HepG2 (cell line): ENCODE data around the gene ABCC12. TPM values are rescaled to one million over a fixed set of nuclear protein-coding genes. Genes with fewer than 3 reads are reported as not detected.

Source experiments
- CENPT ChIP-seq: sonication (generic); formaldehyde crosslinking; IDR thresholded peaks from 2 replicates; pipeline ENCODE4 v1.8.0; 2022; ENCODE audit warnings: low read depth, mild to moderate bottlenecking, moderate library complexity, missing genetic modification reagents
- FUBP1 ChIP-seq: sonication (generic); formaldehyde crosslinking; IDR thresholded peaks from 2 replicates; pipeline ENCODE4 v1.5.1; 2020; ENCODE audit warnings: missing genetic modification reagents, mild to moderate bottlenecking, borderline replicate concordance
- HOXA9 ChIP-seq: sonication (generic); formaldehyde crosslinking; IDR thresholded peaks from 2 replicates; pipeline ENCODE4 v1.8.1; 2022; ENCODE audit warnings: missing genetic modification reagents, mild to moderate bottlenecking, moderate library complexity, borderline replicate concordance
- NFIB ChIP-seq: sonication (generic); formaldehyde crosslinking; IDR thresholded peaks from 2 replicates; pipeline ENCODE4 v1.9.0; 2021; ENCODE audit warnings: missing genetic modification reagents, mild to moderate bottlenecking, borderline replicate concordance
- NR1H2 ChIP-seq: sonication (generic); formaldehyde crosslinking; IDR thresholded peaks from 2 replicates; pipeline ENCODE4 v1.8.1; 2022; ENCODE audit warnings: low read depth, missing genetic modification reagents, borderline replicate concordance
- TAF1 ChIP-seq: sonication (generic); formaldehyde crosslinking; IDR thresholded peaks from 2 replicates; pipeline ENCODE4 v1.4.0; 2020; ENCODE audit warnings: missing genetic modification reagents
- YEATS2 ChIP-seq: sonication (generic); formaldehyde crosslinking; IDR thresholded peaks from 2 replicates; pipeline ENCODE4 v1.4.0; 2020; ENCODE audit warnings: missing genetic modification reagents, borderline replicate concordance
- ZNF3 ChIP-seq: IDR thresholded peaks from 2 replicates; pipeline ENCODE4 v1.7.0; 2017; ENCODE audit warnings: inconsistent platforms
- ZNF329 ChIP-seq: sonication (generic); formaldehyde crosslinking; IDR thresholded peaks from 2 replicates; pipeline ENCODE4 v1.9.0; 2021; ENCODE audit warnings: low read depth, mild to moderate bottlenecking, missing genetic modification reagents
- ZNF629 ChIP-seq: sonication (generic); formaldehyde crosslinking; conservative IDR thresholded peaks from 2 replicates; pipeline ENCODE4 v1.5.0; 2020; ENCODE audit warnings: missing genetic modification reagents
- ZNF768 ChIP-seq: sonication (generic); formaldehyde crosslinking; IDR thresholded peaks from 2 replicates; pipeline ENCODE4 v1.4.0; 2020; ENCODE audit warnings: missing genetic modification reagents
- ZNF770 ChIP-seq: sonication (generic); formaldehyde crosslinking; IDR thresholded peaks from 2 replicates; pipeline ENCODE4 v1.5.0; 2020; ENCODE audit warnings: mild to moderate bottlenecking, missing genetic modification reagents
- ZSCAN20 ChIP-seq: sonication (generic); formaldehyde crosslinking; IDR thresholded peaks from 2 replicates; pipeline ENCODE4 v1.4.0; 2020; ENCODE audit warnings: missing genetic modification reagents, mild to moderate bottlenecking, borderline replicate concordance
- polyA plus RNA-seq, 8 experiments: library from polyadenylated mRNA; depleted of rRNA in 3 of 8; stranded (reverse) in 7 of 8; unstranded in 1 of 8; fragments of >200 nt; fragmentation: Illumina TruSeq in 4 of 8; extraction: Trizol in 4 of 8; gene quantifications; 2 replicates each; pipeline versions ENCODE4 v1.2.1 to v1.2.3, GENCODE V29; 2011 to 2016; ENCODE audit warnings: low read depth in 4 of 8, missing spikeins in 1 of 8, mixed read lengths in 1 of 8; ENCODE audit not compliant: insufficient read depth in 1 of 8
- total RNA-seq, 5 experiments: library from RNA; depleted of rRNA; stranded (reverse); fragments of >200 nt; fragmentation: Illumina TruSeq; extraction: Trizol; gene quantifications; 2 replicates each; pipeline ENCODE4 v1.2.3, GENCODE V29; 2016; ENCODE audit warnings: low read depth in 1 of 5
- TF ChIP-seq, protein P1 (sequence below): sonication (generic); formaldehyde crosslinking; conservative IDR thresholded peaks from 2 replicates; pipeline ENCODE4 v1.8.1; 2023; ENCODE audit warnings: missing genetic modification reagents
- TF ChIP-seq, protein P2 (sequence below): sonication (generic); formaldehyde crosslinking; IDR thresholded peaks from 2 replicates; pipeline ENCODE4 v1.8.0; 2022; ENCODE audit warnings: mild to moderate bottlenecking, missing genetic modification reagents, borderline replicate concordance
- TF ChIP-seq, protein P3 (sequence below): sonication (generic); formaldehyde crosslinking; IDR thresholded peaks from 2 replicates; pipeline ENCODE4 v1.9.0; 2021; ENCODE audit warnings: missing genetic modification reagents, mild to moderate bottlenecking, borderline replicate concordance
- TF ChIP-seq, protein P4 (sequence below): IDR thresholded peaks from 2 replicates; pipeline ENCODE4 v1.6.1; 2016; ENCODE audit warnings: mild to moderate bottlenecking

ABCC12 gene
- total and polyA plus RNA-seq, 2 of the 13 experiments (the other 11 are each of a cell fraction or from before 2014, with no cell fraction given), result not detected

DNA sequence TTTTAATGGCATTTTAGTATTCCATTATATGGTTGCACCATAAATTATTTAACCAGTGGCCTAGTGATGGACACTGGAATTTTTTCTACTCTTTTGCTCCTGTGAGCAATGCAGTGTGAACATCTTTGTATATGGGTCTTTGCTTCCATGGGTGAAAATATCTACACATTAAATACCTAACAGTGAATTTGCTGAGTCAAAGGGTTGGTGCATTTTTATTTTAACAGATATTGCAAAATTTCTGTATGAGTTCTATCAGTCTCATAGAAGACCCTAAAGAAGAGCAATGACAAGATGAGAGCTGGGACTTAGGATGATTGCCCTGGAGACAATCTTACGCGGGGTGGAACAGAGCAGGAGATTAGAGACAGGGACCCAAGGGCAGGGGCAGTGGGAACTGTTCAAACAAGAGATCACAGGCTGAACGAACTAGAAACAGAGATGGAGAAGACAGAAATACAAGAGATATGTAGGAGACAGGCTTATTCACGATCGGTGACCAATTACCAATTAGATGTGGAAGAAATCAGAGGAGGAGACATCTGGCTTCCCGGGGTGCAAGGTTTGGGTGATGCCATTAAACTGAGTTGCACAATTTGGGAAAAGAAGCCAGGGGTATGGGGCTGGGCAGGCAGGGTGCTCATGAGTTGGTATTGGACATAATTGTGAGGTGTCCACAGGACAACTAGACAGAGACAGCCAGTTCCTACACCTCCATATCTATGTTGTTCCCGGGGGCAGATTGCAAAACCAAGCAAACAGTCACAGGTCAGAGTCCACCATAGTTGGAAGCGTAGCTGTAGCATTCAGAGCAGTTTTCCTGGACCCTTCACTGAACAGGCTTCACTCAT lies 48.4 kb upstream of the ABCC12 start (continued):
- TF ChIP-seq ZSCAN20 (CRISPR knock-in tag), result no peak; the same call in 1 of the 2 replicates
- no peak for TF ChIP-seq ZNF329 (CRISPR knock-in tag)
- TF ChIP-seq, protein P1, sequence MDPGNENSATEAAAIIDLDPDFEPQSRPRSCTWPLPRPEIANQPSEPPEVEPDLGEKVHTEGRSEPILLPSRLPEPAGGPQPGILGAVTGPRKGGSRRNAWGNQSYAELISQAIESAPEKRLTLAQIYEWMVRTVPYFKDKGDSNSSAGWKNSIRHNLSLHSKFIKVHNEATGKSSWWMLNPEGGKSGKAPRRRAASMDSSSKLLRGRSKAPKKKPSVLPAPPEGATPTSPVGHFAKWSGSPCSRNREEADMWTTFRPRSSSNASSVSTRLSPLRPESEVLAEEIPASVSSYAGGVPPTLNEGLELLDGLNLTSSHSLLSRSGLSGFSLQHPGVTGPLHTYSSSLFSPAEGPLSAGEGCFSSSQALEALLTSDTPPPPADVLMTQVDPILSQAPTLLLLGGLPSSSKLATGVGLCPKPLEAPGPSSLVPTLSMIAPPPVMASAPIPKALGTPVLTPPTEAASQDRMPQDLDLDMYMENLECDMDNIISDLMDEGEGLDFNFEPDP (CRISPR knock-in tag), result 0 out of 2 replicates have a peak, but pooled peaks have one; percentile 87
- no peak; the same call in 1 of the 2 replicates for TF ChIP-seq ZNF770 (CRISPR knock-in tag)
- TF ChIP-seq TAF1, result peak; percentile 51; the same call in 1 of the 2 replicates
- TF ChIP-seq, protein P2, sequence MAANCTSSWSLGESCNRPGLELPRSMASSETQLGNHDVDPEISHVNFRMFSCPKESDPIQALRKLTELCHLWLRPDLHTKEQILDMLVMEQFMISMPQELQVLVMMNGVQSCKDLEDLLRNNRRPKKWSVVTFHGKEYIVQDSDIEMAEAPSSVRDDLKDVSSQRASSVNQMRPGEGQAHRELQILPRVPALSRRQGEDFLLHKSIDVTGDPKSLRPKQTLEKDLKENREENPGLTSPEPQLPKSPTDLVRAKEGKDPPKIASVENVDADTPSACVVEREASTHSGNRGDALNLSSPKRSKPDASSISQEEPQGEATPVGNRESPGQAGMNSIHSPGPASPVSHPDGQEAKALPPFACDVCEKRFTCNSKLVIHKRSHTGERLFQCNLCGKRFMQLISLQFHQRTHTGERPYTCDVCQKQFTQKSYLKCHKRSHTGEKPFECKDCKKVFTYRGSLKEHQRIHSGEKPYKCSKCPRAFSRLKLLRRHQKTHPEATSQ, result peak; percentile 55; the same call in 1 of the 2 replicates
- TF ChIP-seq NR1H2 (CRISPR knock-in tag), result no peak
- TF ChIP-seq ZNF768, result no peak; the same call in 1 of the 2 replicates
- TF ChIP-seq ZNF629 (CRISPR knock-in tag), result peak; percentile 60; the same call in 1 of the 2 replicates
- TF ChIP-seq ZNF3 (CRISPR knock-in tag), result peak; percentile 79; the same call in 1 of the 2 replicates
- no peak for TF ChIP-seq HOXA9 (CRISPR knock-in tag)
- no peak for TF ChIP-seq NFIB (CRISPR knock-in tag)
- TF ChIP-seq, protein P3, sequence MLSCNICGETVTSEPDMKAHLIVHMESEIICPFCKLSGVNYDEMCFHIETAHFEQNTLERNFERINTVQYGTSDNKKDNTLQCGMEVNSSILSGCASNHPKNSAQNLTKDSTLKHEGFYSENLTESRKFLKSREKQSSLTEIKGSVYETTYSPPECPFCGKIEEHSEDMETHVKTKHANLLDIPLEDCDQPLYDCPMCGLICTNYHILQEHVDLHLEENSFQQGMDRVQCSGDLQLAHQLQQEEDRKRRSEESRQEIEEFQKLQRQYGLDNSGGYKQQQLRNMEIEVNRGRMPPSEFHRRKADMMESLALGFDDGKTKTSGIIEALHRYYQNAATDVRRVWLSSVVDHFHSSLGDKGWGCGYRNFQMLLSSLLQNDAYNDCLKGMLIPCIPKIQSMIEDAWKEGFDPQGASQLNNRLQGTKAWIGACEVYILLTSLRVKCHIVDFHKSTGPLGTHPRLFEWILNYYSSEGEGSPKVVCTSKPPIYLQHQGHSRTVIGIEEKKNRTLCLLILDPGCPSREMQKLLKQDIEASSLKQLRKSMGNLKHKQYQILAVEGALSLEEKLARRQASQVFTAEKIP (CRISPR knock-in tag), result no peak
- TF ChIP-seq CENPT (CRISPR knock-in tag), result 0 out of 2 replicates have a peak, but pooled peaks have one; percentile 45
- TF ChIP-seq FUBP1 (CRISPR knock-in tag), result no peak; the same call in 1 of the 2 replicates
- peak; percentile 75; the same call in 1 of the 2 replicates for TF ChIP-seq YEATS2 (CRISPR knock-in tag)
- TF ChIP-seq, protein P4, sequence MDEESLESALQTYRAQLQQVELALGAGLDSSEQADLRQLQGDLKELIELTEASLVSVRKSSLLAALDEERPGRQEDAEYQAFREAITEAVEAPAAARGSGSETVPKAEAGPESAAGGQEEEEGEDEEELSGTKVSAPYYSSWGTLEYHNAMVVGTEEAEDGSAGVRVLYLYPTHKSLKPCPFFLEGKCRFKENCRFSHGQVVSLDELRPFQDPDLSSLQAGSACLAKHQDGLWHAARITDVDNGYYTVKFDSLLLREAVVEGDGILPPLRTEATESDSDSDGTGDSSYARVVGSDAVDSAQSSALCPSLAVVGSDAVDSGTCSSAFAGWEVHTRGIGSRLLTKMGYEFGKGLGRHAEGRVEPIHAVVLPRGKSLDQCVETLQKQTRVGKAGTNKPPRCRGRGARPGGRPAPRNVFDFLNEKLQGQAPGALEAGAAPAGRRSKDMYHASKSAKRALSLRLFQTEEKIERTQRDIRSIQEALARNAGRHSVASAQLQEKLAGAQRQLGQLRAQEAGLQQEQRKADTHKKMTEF (CRISPR knock-in tag), result peak; percentile 97
